ENCODE data around the gene MIEF2. TPM values are rescaled to one million over a fixed set of nuclear protein-coding genes. Genes with fewer than 3 reads are reported as not detected.

Gene MIEF2
- polyA plus RNA-seq, 1 of the 3 experiments (the other 2 are of a cell fraction) = 12.7 TPM

GRCh38 chr17:18262111-18262510, 1.6 kb downstream of the MIEF2 start (continued):
- TF ChIP-seq, protein P1, sequence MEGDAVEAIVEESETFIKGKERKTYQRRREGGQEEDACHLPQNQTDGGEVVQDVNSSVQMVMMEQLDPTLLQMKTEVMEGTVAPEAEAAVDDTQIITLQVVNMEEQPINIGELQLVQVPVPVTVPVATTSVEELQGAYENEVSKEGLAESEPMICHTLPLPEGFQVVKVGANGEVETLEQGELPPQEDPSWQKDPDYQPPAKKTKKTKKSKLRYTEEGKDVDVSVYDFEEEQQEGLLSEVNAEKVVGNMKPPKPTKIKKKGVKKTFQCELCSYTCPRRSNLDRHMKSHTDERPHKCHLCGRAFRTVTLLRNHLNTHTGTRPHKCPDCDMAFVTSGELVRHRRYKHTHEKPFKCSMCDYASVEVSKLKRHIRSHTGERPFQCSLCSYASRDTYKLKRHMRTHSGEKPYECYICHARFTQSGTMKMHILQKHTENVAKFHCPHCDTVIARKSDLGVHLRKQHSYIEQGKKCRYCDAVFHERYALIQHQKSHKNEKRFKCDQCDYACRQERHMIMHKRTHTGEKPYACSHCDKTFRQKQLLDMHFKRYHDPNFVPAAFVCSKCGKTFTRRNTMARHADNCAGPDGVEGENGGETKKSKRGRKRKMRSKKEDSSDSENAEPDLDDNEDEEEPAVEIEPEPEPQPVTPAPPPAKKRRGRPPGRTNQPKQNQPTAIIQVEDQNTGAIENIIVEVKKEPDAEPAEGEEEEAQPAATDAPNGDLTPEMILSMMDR (IDR thresholded peaks at IDR 0.05) = no peak

GRCh38 chr17:18262641-18263040, 2.2 kb downstream of the MIEF2 start:
- Histone ChIP-seq H3K4me1 (ENCODE audit: control insufficient read depth in 1 of 2, insufficient read depth in 2 of 2, low read depth in 1 of 2, low read length in 1 of 2) (peaks cover 8 to 23% of the 10 kb centered on the region in 2 experiments; a peak in 2 of 4 replicates), H3K4me3 (ENCODE audit: low read depth in 2 of 2, low read length in 1 of 2) (no peak overlapping the region), H3F3A (replicated peaks; ENCODE audit: insufficient read depth) (peaks cover 10% of the 10 kb centered on the region), H2AFZ (ENCODE audit: low read depth) (no peak overlapping the region), H3K36me3 (replicated peaks in 1 of 2; ENCODE audit: control insufficient read depth in 1 of 2, insufficient read depth in 2 of 2, low read length in 1 of 2) (peaks cover 0 to 24% of the 10 kb centered on the region in 2 experiments), H3K9me3 (no peaks in the 10 kb centered on the region), H3K27me3 (ENCODE audit: insufficient read depth) (no peaks in the 10 kb centered on the region), H4K20me1 (ENCODE audit: insufficient read depth) (peaks cover under 1% of the 10 kb centered on the region; the same call in 1 of the 2 replicates), H3K79me2 (ENCODE audit: insufficient read depth) (peaks cover 34% of the 10 kb centered on the region), H3K4me2 (no peak overlapping the region), H3K9me2 (no peaks in the 10 kb centered on the region), H3K27ac (ENCODE audit: low read depth in 2 of 2, low read length in 1 of 2) (no peak overlapping the region), H3K9ac (no peak overlapping the region)
- ChIA-PET CTCF (interaction anchor here (1.1 kb wide), 1 partner anchor 15 kb away, joined by 3 read pairs; no protein-coding TSS in a partner anchor), POLR2A (no interaction called here)
- 80% methylated on average over 1 of the region's 12 CpGs for WGBS (ENCODE audit: low lambda C conversion rate)
- TF ChIP-seq, protein P2, sequence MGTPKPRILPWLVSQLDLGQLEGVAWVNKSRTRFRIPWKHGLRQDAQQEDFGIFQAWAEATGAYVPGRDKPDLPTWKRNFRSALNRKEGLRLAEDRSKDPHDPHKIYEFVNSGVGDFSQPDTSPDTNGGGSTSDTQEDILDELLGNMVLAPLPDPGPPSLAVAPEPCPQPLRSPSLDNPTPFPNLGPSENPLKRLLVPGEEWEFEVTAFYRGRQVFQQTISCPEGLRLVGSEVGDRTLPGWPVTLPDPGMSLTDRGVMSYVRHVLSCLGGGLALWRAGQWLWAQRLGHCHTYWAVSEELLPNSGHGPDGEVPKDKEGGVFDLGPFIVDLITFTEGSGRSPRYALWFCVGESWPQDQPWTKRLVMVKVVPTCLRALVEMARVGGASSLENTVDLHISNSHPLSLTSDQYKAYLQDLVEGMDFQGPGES (IDR thresholded peaks at IDR 0.05; ENCODE audit: low read depth, low read length) = no peak
- TF ChIP-seq TAF1 (IDR thresholded peaks at IDR 0.05; ENCODE audit: borderline replicate concordance, low read depth, low read length) = no peak
- TF ChIP-seq FOXJ3 (CRISPR knock-in tag; IDR thresholded peaks at IDR 0.05) = no peak
- TF ChIP-seq, protein P3, sequence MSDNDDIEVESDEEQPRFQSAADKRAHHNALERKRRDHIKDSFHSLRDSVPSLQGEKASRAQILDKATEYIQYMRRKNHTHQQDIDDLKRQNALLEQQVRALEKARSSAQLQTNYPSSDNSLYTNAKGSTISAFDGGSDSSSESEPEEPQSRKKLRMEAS (IDR thresholded peaks at IDR 0.05; ENCODE audit: low read depth) = no peak
- TF ChIP-seq REST (IDR thresholded peaks at IDR 0.05; ENCODE audit: low read depth, low read length) = no peak
- no peak for TF ChIP-seq CHD2 (IDR thresholded peaks at IDR 0.05; ENCODE audit: low read length, partially characterized antibody)
- DNase-seq = no peak

Measured in SK-N-SH (cell line).